Stimulated activated CD4-positive, alpha-beta T cell treated with anti-CD3 and anti-CD28 coated beads, Interleukin-2, amount 100 ng/mL, for 4 hours (primary cell): ENCODE measurements around the gene F11R.
"Not testable (repeated sequence)": the region's sequence is repeated elsewhere in the genome, so short reads cannot be mapped to it uniquely, and the experiment has no call there.

Experiments
- DNase-seq: peaks from one replicate; pipeline ENCODE4 v3.0.0-alpha.2; 2020; ENCODE audit warnings: low read depth

F11R gene

GRCh38 chr1:161044535-161044907 is 23.6 kb upstream of the F11R start:
- no peak for DNase-seq

DNA sequence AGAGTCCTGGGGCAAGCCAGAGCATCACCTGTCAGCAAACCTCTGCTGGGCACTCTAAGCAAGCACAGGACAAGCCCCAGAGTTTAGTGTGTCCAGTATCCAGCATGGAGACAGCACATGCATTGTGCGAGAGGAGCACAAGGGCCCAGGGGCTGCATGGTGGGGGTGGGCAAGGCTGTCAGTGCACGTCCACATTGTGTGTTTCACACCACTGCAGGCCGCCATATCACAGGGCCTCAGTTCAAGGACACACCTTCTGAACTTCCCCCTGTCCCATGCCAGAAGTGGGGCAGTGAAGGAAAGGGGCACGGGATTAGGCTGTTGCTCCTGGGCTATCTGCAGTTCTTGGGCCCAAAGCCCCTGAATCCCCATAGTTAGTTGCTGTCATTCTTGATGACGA is 18.6 kb upstream of the F11R start:
- no peak for DNase-seq

GRCh38 chr1:161039154-161039545 is 18.2 kb upstream of the F11R start:
- DNase-seq = no peak

DNA sequence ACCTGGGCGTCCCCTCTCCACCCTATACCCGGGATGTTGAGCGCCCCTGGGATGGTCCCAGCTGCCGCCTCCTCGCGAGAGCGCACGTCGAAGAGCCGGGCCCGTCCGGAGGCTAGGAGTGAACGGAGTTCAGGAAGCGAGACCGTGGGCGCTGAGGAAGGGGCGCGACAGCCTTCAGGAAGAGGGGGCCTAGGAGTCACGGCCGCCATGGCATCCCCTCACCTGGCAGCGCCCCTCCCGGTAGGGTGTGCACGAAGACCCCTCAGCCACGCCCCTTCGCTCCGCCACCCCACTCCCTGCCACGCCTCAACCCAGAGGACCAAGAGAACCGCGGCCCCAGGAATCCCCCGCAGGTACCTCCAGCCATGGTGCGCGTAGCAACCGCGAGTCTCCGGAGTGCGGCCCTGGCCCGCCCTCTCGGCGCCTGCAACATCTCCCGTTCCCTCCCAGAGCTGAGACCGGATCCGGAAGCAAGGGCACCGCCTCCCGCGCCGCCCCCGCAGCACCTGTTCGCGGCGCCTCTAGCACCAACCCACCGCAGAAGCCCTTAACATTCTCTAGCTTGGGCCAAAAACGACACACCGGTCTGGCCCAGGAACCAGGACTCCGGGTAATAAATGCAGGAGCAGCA is 17.7 kb upstream of the F11R start, which contains the start of gene TSTD1:
TSTD1 (minus strand) TSS at position 442 of the 631 bp plus-strand sequence; CDS start at position 367, 75 bp downstream.
- DNase-seq = peak; percentile 83

- DNase-seq = no peak
Observed at GRCh38 chr1:161037661-161038522, 16.9 kb upstream of the F11R start.

GRCh38 chr1:161033751-161034150 is 12.8 kb upstream of the F11R start:
- no peak for DNase-seq

DNA sequence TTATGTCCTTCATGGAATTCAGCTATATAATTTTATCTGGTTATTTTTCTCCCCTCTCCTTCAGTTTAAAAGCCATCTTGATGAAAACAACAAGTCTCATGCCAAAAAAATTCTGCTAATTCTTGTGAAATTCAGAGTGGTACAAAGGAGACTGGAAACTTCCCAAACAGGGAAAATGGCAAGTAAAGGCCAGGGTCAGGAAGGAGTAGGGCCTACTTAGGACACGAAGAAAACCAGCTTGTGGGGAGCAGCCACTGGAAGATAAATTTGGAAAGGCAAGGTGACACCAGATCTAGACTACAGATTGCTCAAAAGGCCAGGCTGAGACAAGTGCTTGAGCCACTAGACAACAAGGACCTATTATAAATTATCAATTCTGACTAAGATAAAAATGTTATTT is 11.5 kb upstream of the F11R start:
- no peak for DNase-seq

DNA sequence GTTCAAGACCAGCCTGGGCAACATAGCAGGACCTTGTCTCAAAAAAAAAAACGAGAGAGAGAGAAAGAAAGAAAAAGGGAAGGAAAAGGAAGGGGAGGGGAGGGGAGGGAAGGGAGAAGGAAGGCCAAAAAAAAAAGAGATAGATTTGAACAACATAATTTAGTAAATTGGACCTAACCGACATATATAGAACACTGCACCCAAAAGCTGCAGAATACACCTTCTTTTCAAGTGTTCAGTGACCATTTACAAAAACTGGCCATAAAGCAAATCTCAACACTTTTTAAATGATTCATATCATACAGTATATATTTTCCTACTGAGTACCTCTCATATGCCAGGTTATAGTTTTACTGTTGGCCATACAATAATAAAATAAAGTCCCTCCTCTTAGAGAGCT is 10.9 kb upstream of the F11R start:
- DNase-seq = no peak

DNA sequence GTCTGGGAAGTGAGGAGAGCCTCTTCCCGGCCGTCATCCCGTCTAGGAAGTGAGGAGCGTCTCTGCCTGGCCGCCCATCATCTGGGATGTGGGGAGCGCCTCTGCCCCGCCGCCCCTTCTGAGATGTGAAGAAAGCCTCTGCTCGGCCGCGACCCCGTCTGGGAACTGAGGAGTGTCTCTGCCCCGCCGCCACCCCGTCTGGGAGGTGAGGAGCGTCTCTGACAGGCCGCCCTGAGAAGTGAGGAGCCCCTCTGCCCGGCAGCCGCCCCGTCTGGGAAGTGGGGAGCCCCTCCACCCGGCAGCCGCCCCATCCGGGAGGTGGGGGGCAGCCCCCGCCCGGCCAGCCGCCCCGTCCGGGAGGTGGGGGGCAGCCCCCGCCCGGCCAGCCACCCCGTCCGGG is 8.5 kb upstream of the F11R start:
- not testable (repeated sequence) for DNase-seq

- DNase-seq = not testable (repeated sequence)
Observed at GRCh38 chr1:161026954-161027353, 6.0 kb upstream of the F11R start.

DNA sequence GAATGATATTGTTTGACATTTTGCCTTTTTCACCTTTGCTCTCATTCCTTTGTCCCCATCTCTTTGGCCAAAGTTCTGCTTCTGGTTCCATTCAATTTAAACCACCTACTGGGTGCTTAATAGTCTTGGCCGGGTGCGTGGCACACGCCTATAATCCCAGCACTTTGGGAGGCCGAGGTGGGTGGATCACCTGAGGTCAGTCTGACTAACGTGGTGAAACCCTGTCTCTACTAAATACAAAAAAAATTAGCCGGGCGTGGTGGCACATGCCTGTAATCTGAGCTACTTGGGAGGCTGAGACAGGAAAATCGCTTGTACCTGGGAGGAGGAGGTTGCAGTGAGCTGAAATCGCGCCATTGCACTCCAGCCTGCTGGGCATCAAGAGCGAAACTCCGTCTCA is 1.5 kb upstream of the F11R start:
- DNase-seq = not testable (repeated sequence)

DNA sequence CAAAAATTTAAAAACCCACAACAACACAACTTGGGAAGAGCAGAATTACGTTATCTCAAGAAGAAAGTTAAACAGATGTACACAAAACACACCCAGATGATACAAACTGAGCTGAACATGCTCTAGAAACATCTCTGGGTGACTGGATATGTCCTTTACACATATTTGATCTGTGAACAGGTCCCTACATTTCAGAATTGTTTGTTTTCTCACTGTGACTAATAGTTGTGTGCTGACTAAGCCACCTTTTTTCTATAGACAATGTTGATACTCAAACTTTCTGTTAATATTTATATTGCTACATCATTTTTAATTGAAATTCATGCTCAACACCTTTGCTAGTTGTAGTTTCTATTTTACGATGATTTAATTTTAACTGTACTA is 1.0 kb upstream of the F11R start:
- no peak for DNase-seq

DNA sequence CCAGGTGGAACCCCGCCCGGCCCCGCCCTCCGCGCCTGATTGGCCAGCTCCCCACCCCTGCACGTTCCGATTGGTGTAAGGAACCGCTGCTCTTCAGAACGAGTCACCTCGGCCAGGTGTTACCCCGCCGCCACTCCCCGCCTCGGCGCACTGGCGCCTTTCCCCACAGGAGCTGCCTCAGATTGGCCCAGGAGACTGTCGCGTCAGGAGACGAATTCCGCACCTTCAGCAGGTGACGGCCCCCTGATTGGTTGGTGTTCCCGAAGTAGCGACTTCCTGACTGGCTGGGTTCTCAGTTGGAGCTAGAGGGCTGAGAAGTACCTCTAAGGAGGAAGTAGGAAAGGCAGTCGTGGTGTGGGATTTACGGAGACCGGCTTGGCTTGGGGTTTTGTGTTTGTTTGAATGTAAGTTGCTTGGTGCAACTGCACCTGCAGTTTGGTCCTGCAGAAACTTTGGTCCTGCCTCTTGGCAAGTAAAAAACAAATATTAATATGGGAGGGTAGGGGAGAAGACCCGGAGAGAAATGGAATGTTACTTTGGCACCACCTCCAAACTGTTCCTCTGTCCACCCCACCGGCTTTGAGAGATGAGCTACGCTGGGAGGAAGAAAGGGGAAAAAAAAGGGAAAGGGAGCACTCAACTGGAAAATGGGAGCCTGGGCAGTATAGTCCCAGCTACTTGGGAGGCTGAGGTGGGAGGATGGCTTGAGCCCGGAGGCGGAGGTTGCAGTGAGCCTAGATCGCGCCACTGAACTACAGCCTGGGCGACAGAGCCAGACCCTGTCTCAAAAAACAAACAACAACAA is 415 bp upstream of the F11R start:
- peak; percentile 84 for DNase-seq

DNA sequence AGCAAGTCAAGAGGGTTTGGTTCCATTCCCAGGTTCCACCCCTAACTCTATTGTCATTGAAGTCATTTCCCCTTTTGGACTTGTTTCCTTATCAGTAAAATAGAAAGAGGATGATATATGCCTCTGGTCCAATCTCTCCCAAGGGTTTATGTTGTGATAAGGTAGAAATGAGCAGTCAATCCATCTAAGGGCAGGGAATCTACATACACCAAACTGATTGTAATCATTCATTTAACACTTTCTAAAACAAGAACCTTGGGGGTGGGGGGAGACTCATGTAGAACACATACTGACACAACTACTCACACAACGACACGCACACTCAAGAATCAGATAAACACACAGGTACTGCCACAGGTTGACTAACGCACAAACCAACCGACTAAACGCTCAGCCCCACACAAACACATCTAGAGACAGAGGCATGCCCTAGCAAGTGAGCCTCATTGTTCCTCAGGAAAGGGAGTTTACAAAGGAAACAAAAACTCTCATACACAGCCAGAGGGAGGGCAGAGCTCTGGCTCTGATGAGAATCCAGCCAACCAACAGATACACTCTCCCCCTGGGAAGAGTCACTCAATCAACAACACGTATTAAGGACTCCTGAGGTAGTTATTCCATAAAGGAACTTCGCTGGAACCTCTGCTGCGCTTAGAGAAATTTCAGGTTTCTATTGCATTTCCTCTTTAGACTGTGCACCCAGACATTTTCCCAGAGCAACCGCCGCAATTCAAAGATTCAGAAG is 1.0 kb downstream of the F11R start:
- no peak for DNase-seq

GRCh38 chr1:161019111-161019660 is 1.8 kb downstream of the F11R start:
- not testable (repeated sequence) for DNase-seq

DNA sequence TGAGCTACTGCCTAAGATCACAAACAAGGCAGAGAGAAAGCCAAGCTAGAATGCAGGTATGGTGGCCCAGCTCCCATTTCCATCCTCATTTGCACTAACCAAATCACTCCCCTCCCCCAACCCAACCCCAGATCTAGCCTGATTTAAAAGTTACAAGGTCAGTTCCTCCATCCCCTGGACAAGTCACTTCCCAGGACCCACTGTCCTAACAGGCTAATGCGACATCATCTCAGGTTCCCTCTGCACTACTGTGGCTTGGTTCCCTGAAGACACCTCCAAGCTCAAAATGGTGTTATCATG is 2.4 kb downstream of the F11R start:
- no peak for DNase-seq

DNA sequence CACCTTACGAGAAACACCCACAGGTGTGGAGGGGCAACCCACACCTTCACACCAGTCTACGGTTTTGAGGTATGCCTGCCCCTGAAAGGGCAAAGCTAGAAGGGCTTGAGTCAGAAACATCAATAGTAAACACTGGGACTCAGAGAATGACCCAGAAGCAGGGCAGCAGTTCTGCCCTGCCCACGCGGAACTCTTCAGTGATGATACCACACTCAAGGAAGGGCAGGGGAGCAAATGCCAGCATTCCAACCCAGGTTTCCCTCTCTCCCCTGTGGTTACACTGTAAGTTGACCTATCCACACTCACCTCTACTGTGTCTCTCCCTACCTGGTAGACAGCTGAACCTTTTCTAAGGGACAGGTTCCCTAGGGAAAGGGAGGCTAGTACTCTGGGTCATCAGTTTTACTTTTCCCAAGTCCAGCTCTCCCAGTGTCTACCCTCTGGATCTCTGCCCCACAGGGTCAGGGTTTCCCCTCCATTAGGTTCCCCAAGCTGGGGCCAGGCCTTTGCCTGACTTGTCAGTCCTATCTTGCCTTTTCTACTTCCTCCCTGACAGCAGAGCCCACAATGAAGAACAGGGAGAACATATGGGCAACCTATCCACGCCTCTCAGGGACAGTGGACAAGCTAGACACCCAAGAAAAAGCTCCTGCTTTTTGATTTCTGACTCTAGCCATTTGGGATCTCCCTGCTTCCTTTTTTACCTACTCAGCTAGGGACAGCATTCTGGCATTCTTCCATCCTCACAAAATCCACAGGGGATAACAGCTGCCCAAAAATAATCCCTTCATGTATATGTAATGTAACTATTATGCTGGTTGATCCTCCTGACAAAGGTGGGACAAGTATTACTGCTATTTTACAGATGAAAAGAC is 3.0 kb downstream of the F11R start:
- no peak for DNase-seq

DNA sequence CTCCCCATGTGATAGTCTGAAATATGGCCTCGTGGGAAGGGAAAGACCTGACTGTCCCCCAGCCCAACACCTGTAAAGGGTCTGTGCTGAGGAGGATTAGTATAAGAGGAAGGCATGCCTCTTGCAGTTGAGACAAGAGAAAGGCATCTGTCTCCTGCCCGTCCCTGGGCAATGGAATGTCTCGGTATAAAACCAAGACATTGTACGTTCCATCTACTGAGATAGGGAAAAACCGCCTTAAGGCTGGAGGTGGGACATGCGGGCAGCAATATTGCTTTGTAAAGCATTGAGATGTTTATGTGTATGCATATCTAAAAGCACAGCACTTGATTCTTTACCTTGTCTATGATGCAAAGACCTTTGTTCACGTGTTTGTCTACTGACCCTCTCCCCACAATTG is 3.8 kb downstream of the F11R start:
- not testable (repeated sequence) for DNase-seq

DNA sequence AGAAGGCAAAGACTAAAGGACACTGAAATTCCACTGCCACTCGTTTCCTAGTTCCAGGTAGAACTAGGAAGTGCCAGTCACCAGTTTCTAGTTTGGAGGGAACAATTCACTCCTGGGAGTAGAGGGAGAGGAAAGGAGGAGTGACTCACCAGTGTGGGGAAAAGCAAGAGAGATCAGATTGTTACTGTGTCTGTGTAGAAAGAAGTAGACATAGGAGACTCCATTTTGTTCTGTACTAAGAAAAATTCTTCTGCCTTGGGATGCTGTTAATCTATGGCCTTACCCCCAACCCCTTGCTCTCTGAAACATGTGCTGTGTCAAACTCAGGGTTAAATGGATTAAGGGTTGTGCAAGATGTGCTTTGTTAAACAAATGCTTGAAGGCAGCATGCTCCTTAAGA is 4.3 kb downstream of the F11R start:
- DNase-seq = not testable (repeated sequence)

DNA sequence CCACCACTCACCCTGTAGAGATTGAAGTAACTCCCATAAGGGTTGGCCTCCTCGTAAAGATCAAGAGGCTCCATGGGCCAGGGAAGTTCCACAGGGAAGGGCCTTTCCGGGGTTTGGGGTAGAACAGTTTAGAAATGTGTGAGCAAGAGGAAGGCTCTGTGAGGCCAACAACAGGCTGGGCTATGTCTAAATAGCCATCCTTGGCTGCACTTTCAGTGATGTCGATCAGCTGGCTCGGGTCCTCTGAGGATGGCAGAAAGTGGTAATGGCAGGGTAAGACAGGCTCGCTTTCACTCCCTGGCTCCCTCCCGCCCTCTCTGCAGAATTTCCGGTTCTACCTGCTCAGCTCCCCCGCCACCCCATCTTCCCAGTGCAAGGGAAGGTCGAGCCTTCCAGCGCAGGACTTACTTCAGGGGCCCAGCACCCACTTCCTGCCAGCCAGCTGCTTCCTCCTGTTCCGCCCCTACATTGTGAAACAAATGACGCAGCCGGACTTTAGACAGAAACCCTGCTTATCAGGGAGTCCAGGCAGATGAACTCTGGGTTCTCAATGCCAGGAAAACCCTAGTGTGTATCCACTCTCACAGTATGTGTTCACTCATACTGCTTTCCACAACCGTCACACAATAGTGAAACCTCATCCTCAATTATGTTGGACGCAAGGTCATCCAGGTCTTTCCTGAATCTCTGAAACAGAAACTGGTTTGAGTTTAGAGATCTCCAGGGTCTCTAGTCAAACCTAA is 7.3 kb downstream of the F11R start:
- DNase-seq = peak; percentile 24
